Gastroesophageal sphincter (tissue), 3 donors: ENCODE measurements around the gene TGFBR2.

Source experiments
- CTCF ChIP-seq, 4 experiments: fragments of 200-600 bp in 2 of 4; fragments of 450-650 bp in 2 of 4; sonication (generic) in 1 of 4; IDR thresholded peaks; one replicate each; pipeline ENCODE4 v1.5.1; 2017 to 2019; ENCODE audit warnings: antibody characterized with exemption in 4 of 4, mild to moderate bottlenecking in 2 of 4, moderate library complexity in 2 of 4
- POLR2A ChIP-seq, 2 donors: fragments of 450-650 bp; IDR thresholded peaks; one replicate each; pipeline ENCODE4 v1.6.1; 2017; ENCODE audit warnings: antibody characterized with exemption in 2 of 2, mild to moderate bottlenecking in 2 of 2, moderate library complexity in 1 of 2
- POLR2AphosphoS5 ChIP-seq: sonication (generic); formaldehyde crosslinking; IDR thresholded peaks from one replicate; pipeline ENCODE4 v1.6.1; 2017; ENCODE audit warnings: antibody characterized with exemption

GRCh38 chr3:30604558-30604957, 1.8 kb upstream of the TGFBR2 start:
- no peak for TF ChIP-seq CTCF (IDR thresholded peaks at IDR 0.05)
- no peak for TF ChIP-seq POLR2A (IDR thresholded peaks at IDR 0.05)
- TF ChIP-seq POLR2AphosphoS5: no peak
